ENCODE measurements around the gene EFCAB13. TPM values are rescaled to one million over a fixed set of nuclear protein-coding genes. Genes with fewer than 3 reads are reported as not detected.

EFCAB13 gene, protein sequence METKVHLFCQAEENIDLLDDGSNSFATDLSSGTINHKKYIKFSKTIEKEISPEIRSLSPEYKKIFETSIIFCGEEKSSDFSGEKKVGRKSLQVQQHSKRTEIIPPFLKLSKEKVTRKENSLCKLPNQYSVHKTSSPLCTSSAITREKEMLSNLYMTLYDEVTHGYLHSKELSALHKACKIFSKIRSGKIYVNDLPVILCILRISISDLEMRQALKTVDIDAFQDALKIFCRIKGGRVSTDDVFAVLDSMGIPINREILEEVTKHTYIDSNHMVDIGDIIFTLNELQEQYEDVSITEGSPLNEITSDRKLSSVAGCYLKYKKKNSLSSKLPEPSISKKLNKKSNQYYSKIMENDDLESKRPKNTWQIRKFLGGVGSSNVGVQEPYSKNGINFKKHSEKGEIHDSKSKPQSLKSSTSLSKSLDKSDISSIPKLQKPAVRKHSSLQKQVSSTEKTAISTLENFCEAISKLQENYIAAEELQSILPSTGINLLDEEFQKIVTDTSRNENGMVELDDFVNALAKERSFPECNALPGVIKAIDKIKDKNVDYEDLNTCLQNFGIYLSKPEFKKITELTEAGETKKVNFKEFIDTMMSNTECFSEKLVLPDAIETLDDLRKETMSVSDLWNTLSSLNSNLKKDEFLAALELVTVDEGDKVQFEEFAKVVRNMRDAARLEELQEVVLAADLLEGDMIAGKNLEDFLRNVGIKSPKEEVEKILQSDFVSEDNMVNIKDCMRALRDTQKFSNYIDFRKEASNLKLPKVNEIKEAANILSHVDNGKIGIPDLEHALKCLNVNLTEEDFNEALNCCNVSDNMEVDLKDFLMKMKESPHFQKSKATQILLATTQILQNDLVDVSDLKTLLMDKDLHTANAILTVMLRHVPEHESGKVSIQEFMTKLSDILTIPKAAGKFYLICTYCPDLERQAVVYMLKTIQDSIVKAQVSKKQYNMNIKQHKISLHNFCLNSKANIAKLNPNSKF
- total RNA-seq, result 2.8 and 5.2 TPM in 2 replicates

GRCh38 chr17:47323382-47324223, at the start of gene EFCAB13:
Gene EFCAB13, plus strand, starts transcription at chr17:47323955. Its CDS starts 4,399 bp downstream, at chr17:47328354.

Other genes with a start within 250 kb of the EFCAB13 start
- gene CDC27, start 134.7 kb upstream of the EFCAB13 start, total RNA-seq, result 40.7 and 60.3 TPM in 2 replicates
- not detected in 2 replicates for gene MYL4, start 114.6 kb upstream of the EFCAB13 start, total RNA-seq
- gene ITGB3, start 70.1 kb upstream of the EFCAB13 start, total RNA-seq, result 0.23 and 0.42 TPM in 2 replicates
- gene NPEPPS, start 207.2 kb downstream of the EFCAB13 start, total RNA-seq, result 19.5 and 34.6 TPM in 2 replicates